Body of pancreas (tissue), 4 donors: Measurements from ENCODE around the gene DBNL. TPM values are rescaled to one million over a fixed set of nuclear protein-coding genes. Genes with fewer than 3 reads are reported as not detected.

Experiments
- ATAC-seq: fragments of 150-250 bp; one replicate; pipeline ENCODE4 v1.9.1; 2016
- DNase-seq, 4 donors: peaks; one replicate each; pipeline ENCODE4 v3.0.0-alpha.2; 2019
- H3K27ac ChIP-seq, 4 donors: fragments of 200-600 bp; sonication (generic); 1 replicate in 3 of 4; 2 replicates in 1 of 4; pipeline versions ENCODE4 v1.5.1 to v1.6.1; 2016 to 2019; ENCODE audit warnings: mild to moderate bottlenecking in 1 of 4, mixed read lengths in 1 of 4, moderate library complexity in 1 of 4
- H3K27me3 ChIP-seq, 2 donors: fragments of 200-600 bp; sonication (generic); one replicate each; pipeline ENCODE4 v1.6.0; 2016; ENCODE audit warnings: mild to moderate bottlenecking in 1 of 2
- H3K36me3 ChIP-seq, 2 donors: fragments of 200-600 bp; sonication (generic); replicated peaks in 1 of 2; 2 replicates each; pipeline ENCODE4 v1.5.1; 2016; ENCODE audit warnings: low read depth in 2 of 2; ENCODE audit not compliant: insufficient read depth in 1 of 2
- H3K4me1 ChIP-seq: fragments of 200-600 bp; sonication (generic); one replicate; pipeline ENCODE4 v1.6.0; 2016
- H3K4me3 ChIP-seq, 2 donors: fragments of 200-600 bp; sonication (generic); 1 replicate in 1 of 2; 2 replicates in 1 of 2; pipeline ENCODE4 v1.5.1; 2016 to 2019
- H3K9me3 ChIP-seq, 3 donors: fragments of 200-600 bp; sonication (generic); 1 replicate in 2 of 3; 2 replicates in 1 of 3; pipeline ENCODE4 v1.5.1; 2016
- CTCF ChIP-seq, 7 experiments: fragments of 450-650 bp in 4 of 7; fragments of 200-600 bp in 3 of 7; sonication (generic) in 3 of 7; IDR thresholded peaks; one replicate each; pipeline ENCODE4 v1.5.1; 2016 to 2019; ENCODE audit warnings: antibody characterized with exemption in 7 of 7
- POLR2A ChIP-seq, 3 donors: fragments of 450-650 bp; IDR thresholded peaks; one replicate each; pipeline ENCODE4 v1.6.1; 2016; ENCODE audit warnings: antibody characterized with exemption in 3 of 3, mild to moderate bottlenecking in 2 of 3
- WGBS, 2 donors: methylation state at CpG; one replicate each; pipeline ENCODE4 v1.1.5; 2017; 5-methylcytosine and 5-hydroxymethylcytosine counted together
- intact Hi-C: fragments of 100-400 bp; cut with DNase I; formaldehyde crosslinking; loops from one replicate; pipeline ENCODE4 v1.15.1; 2023
- total RNA-seq, 2 donors: library from RNA; depleted of rRNA; stranded (reverse); fragments of >200 nt; gene quantifications; one replicate each; pipeline ENCODE4 v1.1.0, GENCODE V29; 2016

Gene DBNL
- total RNA-seq, 2 donors from 2014 or later, result 62.0 to 96.6 TPM

- TF ChIP-seq CTCF (IDR thresholded peaks at IDR 0.05) (no peak), POLR2A (IDR thresholded peaks at IDR 0.05) (no peak)
- Histone ChIP-seq H3K27me3 (no peaks in the 10 kb centered on the region), H3K9me3 (no peaks in the 10 kb centered on the region), H3K4me1 (peaks cover 26% of the 10 kb centered on the region), H3K36me3 (peaks cover 0 to 19% of the 10 kb centered on the region in 2 donors), H3K27ac (peak overlapping the region in 2 of 4 donors; percentile 71 to 93), H3K4me3 (no peak overlapping the region)
- no peak for ATAC-seq
- 44% methylated on average over 9 of the region's 9 CpGs for WGBS, 2 donors
- intact Hi-C loops, result no loop called here
- no peak for DNase-seq
Measured at GRCh38 chr7:44081266-44081748, 36.8 kb downstream of the DBNL start.

- Histone ChIP-seq H3K4me1 (peaks cover 20% of the 10 kb centered on the region), H3K27me3 (no peaks in the 10 kb centered on the region), H3K27ac (peak overlapping the region; percentile 76 to 95 (median 90)), H3K9me3 (no peaks in the 10 kb centered on the region), H3K36me3 (peaks cover 0 to 17% of the 10 kb centered on the region in 2 donors), H3K4me3 (peak overlapping the region; percentile 14 to 36)
- no peak for TF ChIP-seq CTCF (IDR thresholded peaks at IDR 0.05)
- peak; percentile 27 to 72 (median 72) for TF ChIP-seq POLR2A (IDR thresholded peaks at IDR 0.05)
- DNase-seq (peak; percentile 98 to 100 (median 99)), ATAC-seq (peak; percentile 96)
- intact Hi-C loops, result no loop called here
- WGBS, 2 donors, result 0 to 1% methylated on average over 11 to 50 of the region's 54 CpGs
Measured at GRCh38 chr7:44082541-44083207, 38.2 kb downstream of the DBNL start.

GRCh38 chr7:44083796-44084195 is 39.3 kb downstream of the DBNL start:
- DNase-seq, result no peak
- Histone ChIP-seq H3K36me3 (peaks cover 0 to 6% of the 10 kb centered on the region in 2 donors), H3K27me3 (no peaks in the 10 kb centered on the region), H3K4me3 (no peak overlapping the region), H3K27ac (no peak overlapping the region), H3K4me1 (peaks cover 20% of the 10 kb centered on the region), H3K9me3 (no peaks in the 10 kb centered on the region)
- intact Hi-C loops, result no loop called here
- TF ChIP-seq CTCF (IDR thresholded peaks at IDR 0.05) (no peak), POLR2A (IDR thresholded peaks at IDR 0.05) (no peak)
- 91 to 94% methylated on average over 3 of the region's 3 CpGs for WGBS, 2 donors
- ATAC-seq, result no peak

GRCh38 chr7:44084701-44085100 is 40.2 kb downstream of the DBNL start:
- Histone ChIP-seq H3K27me3 (no peaks in the 10 kb centered on the region), H3K27ac (no peak overlapping the region), H3K4me3 (no peak overlapping the region), H3K36me3 (peaks cover 0 to under 1% of the 10 kb centered on the region in 2 donors), H3K9me3 (no peaks in the 10 kb centered on the region), H3K4me1 (peaks cover 19% of the 10 kb centered on the region)
- WGBS, 2 donors, result 68 to 72% methylated on average over 4 of the region's 4 CpGs
- intact Hi-C loops, result no loop called here
- no peak for TF ChIP-seq POLR2A (IDR thresholded peaks at IDR 0.05)
- TF ChIP-seq CTCF (IDR thresholded peaks at IDR 0.05), result no peak
- no peak for ATAC-seq
- DNase-seq, result no peak

- ATAC-seq (no peak), DNase-seq (no peak)
- TF ChIP-seq CTCF (IDR thresholded peaks at IDR 0.05), result no peak
- WGBS, 2 donors, result 80 to 87% methylated on average over 1 to 3 of the region's 3 CpGs
- H3K27me3 ChIP-seq, result no peaks in the 10 kb centered on the region
- intact Hi-C loops, result no loop called here
- no peak overlapping the region for H3K27ac ChIP-seq
- H3K4me1 ChIP-seq, result peaks cover 12% of the 10 kb centered on the region
- H3K4me3 ChIP-seq, result no peak overlapping the region
- H3K9me3 ChIP-seq, result no peaks in the 10 kb centered on the region
- H3K36me3 ChIP-seq, result no peaks in the 10 kb centered on the region
Measured at GRCh38 chr7:44085546-44085945, 41.0 kb downstream of the DBNL start.
